ENCODE measurements around the gene KLF1. TPM values are rescaled to one million over a fixed set of nuclear protein-coding genes. Genes with fewer than 3 reads are reported as not detected.
A peak's percentile ranks its signal among the peaks of the same experiment; 100 is the strongest.
"Not testable (repeated sequence)": the region's sequence is repeated elsewhere in the genome, so short reads cannot be mapped to it uniquely, and the experiment has no call there.

KLF1 gene
- 0.06 TPM in 1 of 2 replicates, not detected in the other for total RNA-seq (2014; rRNA removed; shearing (Covaris generic))

DNA sequence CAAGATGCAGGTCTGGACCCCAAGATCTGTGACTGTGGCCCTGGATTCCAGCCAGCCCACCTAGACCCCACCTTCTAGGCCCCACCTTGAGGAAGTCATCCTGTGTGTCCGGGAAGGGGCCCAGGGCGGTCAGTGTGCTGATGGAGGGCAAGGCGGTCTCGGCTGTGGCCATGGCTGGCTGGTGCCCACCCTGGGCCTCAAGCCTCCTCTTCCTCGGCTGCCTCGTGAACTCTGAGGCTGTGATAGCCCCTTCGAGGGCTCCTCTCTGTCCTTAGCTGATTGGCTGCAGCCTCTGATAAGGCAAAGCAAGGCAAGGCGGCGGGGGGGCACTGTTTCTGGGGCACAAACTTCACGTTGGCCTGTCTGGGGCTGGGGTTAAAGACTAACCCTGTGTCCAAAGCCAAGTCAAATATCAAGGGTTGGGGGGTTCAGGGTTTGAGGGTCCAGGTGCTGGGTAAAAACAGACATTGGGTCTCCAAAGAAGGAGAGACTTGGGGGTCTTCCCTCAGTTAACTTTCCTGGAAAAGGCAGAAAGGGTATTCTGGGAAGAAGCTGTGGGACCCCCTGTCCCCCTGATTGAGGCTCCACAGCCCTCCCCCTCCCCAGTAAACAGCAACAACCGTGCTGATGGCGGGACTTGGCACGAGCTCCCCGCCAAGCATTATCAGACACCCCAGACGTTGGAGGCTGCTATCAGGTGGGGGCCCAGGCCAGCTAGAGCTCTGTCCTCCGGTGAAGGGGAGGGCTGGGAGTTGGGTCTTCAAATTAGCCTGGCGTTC lies at the start of gene KLF1:
Gene KLF1, minus strand, starts transcription at position 233 of the 779 bp plus-strand sequence. Its CDS starts 61 bp downstream, at position 172.
- no peak within 1 kb of the TSS for H3K27ac ChIP-seq
- no peaks in the 10 kb centered on the region for H3K27me3 ChIP-seq
- H3K4me1 ChIP-seq = no peaks in the 10 kb centered on the region
- no peaks in the 10 kb centered on the region for H3K9me3 ChIP-seq (replicated peaks)
- DNase-seq = no peak
- H3K4me3 ChIP-seq = no peak within 1 kb of the TSS
- no peaks in the 10 kb centered on the region for H3K36me3 ChIP-seq

GRCh38 chr19:12936582-12936981 lies 49.6 kb upstream of the KLF1 start:
- Histone ChIP-seq H3K4me3 (no peak overlapping the region), H3K27ac (no peak overlapping the region), H3K4me1 (peaks cover 22% of the 10 kb centered on the region), H3K36me3 (peaks cover 26% of the 10 kb centered on the region), H3K9me3 (replicated peaks) (no peaks in the 10 kb centered on the region), H3K27me3 (no peaks in the 10 kb centered on the region)
- no peak for DNase-seq

GRCh38 chr19:12935071-12935470 lies 48.1 kb upstream of the KLF1 start:
- DNase-seq = no peak
- no peaks in the 10 kb centered on the region for H3K9me3 ChIP-seq (replicated peaks)
- peaks cover 17% of the 10 kb centered on the region for H3K4me1 ChIP-seq

DNA sequence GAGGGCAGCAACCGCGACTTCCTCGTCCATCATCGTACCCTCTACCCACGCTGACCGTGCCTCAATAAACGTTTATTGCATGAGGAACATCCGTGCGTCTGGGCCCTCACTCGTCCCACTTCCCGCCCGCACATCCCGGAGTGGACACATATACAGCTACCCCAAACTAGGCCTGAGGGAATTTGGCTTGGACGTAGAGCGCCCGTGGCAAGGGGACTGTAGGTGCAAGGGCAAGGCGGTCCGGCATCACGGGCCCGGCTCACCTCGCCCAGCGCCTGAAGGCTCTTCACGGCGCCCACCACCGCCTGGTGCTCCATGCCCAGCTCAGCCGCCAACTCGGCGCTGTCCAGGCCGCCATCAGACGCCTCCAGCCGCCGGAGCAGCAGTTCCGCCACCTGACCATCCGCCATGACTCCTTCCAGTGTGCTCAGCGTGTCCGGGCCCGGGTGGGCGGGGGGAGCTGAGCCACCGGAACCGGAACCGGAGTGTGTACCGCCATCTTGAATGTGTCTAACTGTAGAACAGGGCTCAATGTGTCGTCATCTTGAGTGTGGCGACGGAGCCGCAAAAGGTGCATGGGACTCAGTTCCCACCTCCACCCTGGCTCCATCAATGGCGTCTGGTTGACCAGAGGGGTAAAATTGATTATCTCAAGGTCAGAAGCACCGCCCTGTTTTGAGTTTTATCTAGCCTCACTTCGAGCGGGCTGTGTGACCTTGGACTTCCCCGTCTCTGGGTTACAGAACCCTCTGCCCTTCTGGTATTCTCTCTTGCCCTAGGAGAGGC lies 46.5 kb upstream of the KLF1 start, which contains the start of gene FARSA:
Gene FARSA, minus strand, starts transcription at position 425 of the 786 bp plus-strand sequence. Its CDS starts 15 bp downstream, at position 410.
- peaks cover 11% of the 10 kb centered on the region; the same call in 1 of the 2 replicates for H3K4me1 ChIP-seq
- H3K36me3 ChIP-seq = peaks cover 23% of the 10 kb centered on the region
- H3K4me3 ChIP-seq = peak within 1 kb of the TSS; percentile 91
- peak within 1 kb of the TSS; percentile 53 for H3K27ac ChIP-seq
- DNase-seq = peak; percentile 94 to 97
- no peaks in the 10 kb centered on the region for H3K9me3 ChIP-seq (replicated peaks)
- no peaks in the 10 kb centered on the region for H3K27me3 ChIP-seq

More at GRCh38 chr19:12935071-12935470, 48.1 kb upstream of the KLF1 start:
- H3K36me3 ChIP-seq = peaks cover 20% of the 10 kb centered on the region
- H3K4me3 ChIP-seq = no peak overlapping the region
- no peak overlapping the region for H3K27ac ChIP-seq
- H3K27me3 ChIP-seq = no peaks in the 10 kb centered on the region

- no peak for DNase-seq
- peaks cover 11% of the 10 kb centered on the region; the same call in 1 of the 2 replicates for H3K4me1 ChIP-seq
- peaks cover 28% of the 10 kb centered on the region for H3K36me3 ChIP-seq
- no peaks in the 10 kb centered on the region for H3K9me3 ChIP-seq (replicated peaks)
- H3K27me3 ChIP-seq = no peaks in the 10 kb centered on the region
- peak overlapping the region; percentile 53; the same call in 1 of the 2 replicates for H3K27ac ChIP-seq
- H3K4me3 ChIP-seq = peak overlapping the region; percentile 91
Measured at GRCh38 chr19:12932392-12933286, 45.6 kb upstream of the KLF1 start.

- Histone ChIP-seq H3K9me3 (replicated peaks) (no peaks in the 10 kb centered on the region), H3K4me1 (peaks cover 8% of the 10 kb centered on the region; the same call in 1 of the 2 replicates), H3K27me3 (no peaks in the 10 kb centered on the region), H3K27ac (no peak overlapping the region), H3K36me3 (peaks cover 52% of the 10 kb centered on the region), H3K4me3 (no peak overlapping the region)
- DNase-seq = no peak
Measured at GRCh38 chr19:12930002-12930645, 43.1 kb upstream of the KLF1 start.

- H3K27ac ChIP-seq = no peak overlapping the region
- DNase-seq = no peak
- H3K4me3 ChIP-seq = no peak overlapping the region
- H3K4me1 ChIP-seq = no peaks in the 10 kb centered on the region
- H3K27me3 ChIP-seq = no peaks in the 10 kb centered on the region
- peaks cover 68% of the 10 kb centered on the region for H3K36me3 ChIP-seq
- no peaks in the 10 kb centered on the region for H3K9me3 ChIP-seq (replicated peaks)
Measured at GRCh38 chr19:12924621-12925310, 37.8 kb upstream of the KLF1 start.

GRCh38 chr19:12922959-12923358 lies 36.0 kb upstream of the KLF1 start:
- no peak overlapping the region for H3K4me3 ChIP-seq
- H3K9me3 ChIP-seq (replicated peaks) = no peaks in the 10 kb centered on the region
- H3K4me1 ChIP-seq = no peaks in the 10 kb centered on the region
- no peaks in the 10 kb centered on the region for H3K27me3 ChIP-seq
- no peak overlapping the region for H3K27ac ChIP-seq
- no peak for DNase-seq
- peaks cover 52% of the 10 kb centered on the region for H3K36me3 ChIP-seq

DNA sequence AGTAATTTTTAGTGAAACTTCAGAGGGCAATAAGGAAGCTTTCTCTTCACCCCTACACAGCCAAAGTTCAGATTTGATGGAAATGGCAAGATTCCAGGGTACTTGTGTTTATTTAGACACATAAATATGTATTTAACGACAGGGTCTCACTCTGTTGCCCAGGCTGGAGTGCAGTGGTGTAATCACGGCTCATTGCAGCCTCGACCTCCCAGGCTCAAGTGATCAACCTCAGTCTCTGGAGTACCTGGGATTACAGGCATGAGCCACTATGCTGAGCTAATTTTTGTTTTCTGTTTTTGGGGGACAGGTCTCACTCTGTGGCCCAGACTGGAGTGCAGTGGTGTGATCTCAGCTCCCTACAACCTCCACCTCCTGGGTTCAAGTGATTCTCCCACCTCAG lies 34.0 kb upstream of the KLF1 start:
- no peak overlapping the region for H3K4me3 ChIP-seq
- DNase-seq = no peak
- H3K4me1 ChIP-seq = no peaks in the 10 kb centered on the region
- no peaks in the 10 kb centered on the region for H3K9me3 ChIP-seq (replicated peaks)
- no peak overlapping the region for H3K27ac ChIP-seq
- peaks cover 38% of the 10 kb centered on the region for H3K36me3 ChIP-seq
- H3K27me3 ChIP-seq = no peaks in the 10 kb centered on the region

GRCh38 chr19:12918253-12918652 lies 31.3 kb upstream of the KLF1 start:
- Histone ChIP-seq H3K9me3 (replicated peaks) (no peaks in the 10 kb centered on the region), H3K4me1 (peaks cover 10% of the 10 kb centered on the region; the same call in 1 of the 2 replicates), H3K4me3 (no peak overlapping the region), H3K27ac (no peak overlapping the region), H3K27me3 (no peaks in the 10 kb centered on the region), H3K36me3 (peaks cover 10% of the 10 kb centered on the region)
- DNase-seq = no peak

GRCh38 chr19:12915860-12916259 lies 28.9 kb upstream of the KLF1 start:
- not testable (repeated sequence) for H3K27me3 ChIP-seq; H3K4me3 ChIP-seq; DNase-seq; H3K36me3 ChIP-seq; H3K9me3 ChIP-seq (replicated peaks); H3K27ac ChIP-seq
- H3K4me1 ChIP-seq = peaks cover 17% of the 10 kb centered on the region; the same call in 1 of the 2 replicates

DNA sequence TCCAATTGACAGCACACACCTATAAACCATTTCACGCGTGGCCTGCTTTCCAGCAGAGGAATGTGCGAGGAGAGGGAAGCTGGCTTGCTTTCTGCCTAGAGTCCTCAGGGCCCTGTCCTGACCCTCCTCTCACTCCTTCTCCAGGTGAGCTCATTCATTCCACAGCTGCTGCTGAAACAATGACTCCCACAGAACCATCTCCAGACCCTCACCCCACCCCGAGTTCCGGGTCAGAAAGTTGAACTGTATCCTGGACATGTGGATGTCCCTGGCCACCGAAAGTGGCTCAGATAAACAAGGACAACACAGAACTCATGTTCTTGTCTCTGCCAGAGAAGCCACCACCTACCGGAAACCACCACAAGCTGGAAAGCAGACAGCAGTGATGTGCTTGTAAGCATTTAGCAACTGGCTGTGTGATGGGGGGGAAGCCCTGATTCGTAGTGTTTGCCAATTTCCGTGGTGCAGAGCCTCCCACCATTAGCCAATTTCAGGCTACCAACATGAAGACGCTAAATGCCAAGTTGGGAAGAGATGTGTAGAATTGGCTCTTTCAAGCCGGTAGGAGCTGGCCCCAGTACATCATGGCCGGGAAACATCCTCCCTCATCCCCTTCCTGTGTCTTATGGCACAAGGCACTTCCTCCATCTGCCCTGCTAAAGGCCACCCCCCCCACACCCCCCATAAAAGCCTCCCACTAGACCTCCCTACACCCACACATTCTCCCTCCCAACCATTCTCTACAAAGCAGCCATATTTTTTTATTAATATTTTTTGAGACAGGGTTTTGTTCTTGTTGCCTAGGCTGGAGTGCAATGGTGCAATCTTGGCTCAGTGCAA lies 27.1 kb upstream of the KLF1 start:
- Histone ChIP-seq H3K27ac (no peak overlapping the region; the same call in 1 of the 2 replicates), H3K27me3 (no peaks in the 10 kb centered on the region), H3K9me3 (replicated peaks) (no peaks in the 10 kb centered on the region), H3K4me3 (no peak overlapping the region), H3K36me3 (no peaks in the 10 kb centered on the region), H3K4me1 (peaks cover 17% of the 10 kb centered on the region; the same call in 1 of the 2 replicates)
- DNase-seq = peak in 1 of 2 experiments; percentile 49
